Astrocyte of the cerebellum (primary cell): ENCODE measurements around the gene SELENOF.

Experiments used
- DNase-seq: peaks from one replicate; pipeline ENCODE4 v3.0.0-alpha.2; 2011; ENCODE audit warnings: low read depth
- H3K4me3 ChIP-seq: 2 replicates; pipeline ENCODE4 v1.5.1; 2011; ENCODE audit warnings: mild to moderate bottlenecking, low read depth, low read length, moderate library complexity
- CTCF ChIP-seq: IDR thresholded peaks from 2 replicates; pipeline ENCODE4 v1.5.1; 2012; ENCODE audit warnings: low read length, low read depth, moderate library complexity, mild to moderate bottlenecking; ENCODE audit errors: missing control alignments
- in situ Hi-C: cut with HindIII; loops from 2 replicates; pipeline ENCODE4 v1.10.0; 2017; ENCODE audit warnings: low sequenced_read_pairs

Gene SELENOF

GRCh38 chr1:86938855-86939254 is 24.9 kb upstream of the SELENOF start:
- in situ Hi-C loops = no loop called here
- TF ChIP-seq CTCF = no peak
- no peak for DNase-seq
- H3K4me3 ChIP-seq = no peak overlapping the region

- H3K4me3 ChIP-seq = no peak overlapping the region
- no peak for DNase-seq
- in situ Hi-C loops = no loop called here
- TF ChIP-seq CTCF = no peak
These were observed 24.5 kb upstream of the SELENOF start for GRCh38 chr1:86938450-86938849.

GRCh38 chr1:86933562-86934377 is 19.8 kb upstream of the SELENOF start:
- TF ChIP-seq CTCF = no peak
- no peak for DNase-seq
- H3K4me3 ChIP-seq = no peak overlapping the region
- in situ Hi-C loops = no loop called here

- in situ Hi-C loops = no loop called here
- H3K4me3 ChIP-seq = no peak overlapping the region
- no peak for DNase-seq
- TF ChIP-seq CTCF = no peak
These were observed 19.1 kb upstream of the SELENOF start for GRCh38 chr1:86933051-86933450.

- in situ Hi-C loops = no loop called here
- no peak for TF ChIP-seq CTCF
- H3K4me3 ChIP-seq = no peak overlapping the region
These were observed 14.9 kb upstream of the SELENOF start for GRCh38 chr1:86928819-86929218.

GRCh38 chr1:86926883-86927282 is 13.0 kb upstream of the SELENOF start:
- in situ Hi-C loops = no loop called here
- H3K4me3 ChIP-seq = no peak overlapping the region
- DNase-seq = no peak
- no peak for TF ChIP-seq CTCF

More at GRCh38 chr1:86928819-86929218, 14.9 kb upstream of the SELENOF start:
- no peak for DNase-seq
